ENCODE data around the gene ADAM12.

GRCh38 chr10:126216632-126216961 is 171.7 kb downstream of the ADAM12 start:
- TF ChIP-seq, protein P1, sequence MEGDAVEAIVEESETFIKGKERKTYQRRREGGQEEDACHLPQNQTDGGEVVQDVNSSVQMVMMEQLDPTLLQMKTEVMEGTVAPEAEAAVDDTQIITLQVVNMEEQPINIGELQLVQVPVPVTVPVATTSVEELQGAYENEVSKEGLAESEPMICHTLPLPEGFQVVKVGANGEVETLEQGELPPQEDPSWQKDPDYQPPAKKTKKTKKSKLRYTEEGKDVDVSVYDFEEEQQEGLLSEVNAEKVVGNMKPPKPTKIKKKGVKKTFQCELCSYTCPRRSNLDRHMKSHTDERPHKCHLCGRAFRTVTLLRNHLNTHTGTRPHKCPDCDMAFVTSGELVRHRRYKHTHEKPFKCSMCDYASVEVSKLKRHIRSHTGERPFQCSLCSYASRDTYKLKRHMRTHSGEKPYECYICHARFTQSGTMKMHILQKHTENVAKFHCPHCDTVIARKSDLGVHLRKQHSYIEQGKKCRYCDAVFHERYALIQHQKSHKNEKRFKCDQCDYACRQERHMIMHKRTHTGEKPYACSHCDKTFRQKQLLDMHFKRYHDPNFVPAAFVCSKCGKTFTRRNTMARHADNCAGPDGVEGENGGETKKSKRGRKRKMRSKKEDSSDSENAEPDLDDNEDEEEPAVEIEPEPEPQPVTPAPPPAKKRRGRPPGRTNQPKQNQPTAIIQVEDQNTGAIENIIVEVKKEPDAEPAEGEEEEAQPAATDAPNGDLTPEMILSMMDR (conservative IDR thresholded peaks at IDR 0.05), result no peak
- no peak for TF ChIP-seq EZH2 (IDR thresholded peaks at IDR 0.05; ENCODE audit: low read depth)
